ENCODE measurements around the gene FZD2. TPM values are rescaled to one million over a fixed set of nuclear protein-coding genes. Genes with fewer than 3 reads are reported as not detected.

Gene FZD2
- total and polyA plus RNA-seq, 2 of the 13 experiments (the other 11 are each of a cell fraction or from before 2014, with no cell fraction given), result 0.07 to 0.13 TPM

- TF ChIP-seq THAP9 (CRISPR knock-in tag; IDR thresholded peaks at IDR 0.05; ENCODE audit: borderline replicate concordance), result no peak
- TF ChIP-seq, protein P1, sequence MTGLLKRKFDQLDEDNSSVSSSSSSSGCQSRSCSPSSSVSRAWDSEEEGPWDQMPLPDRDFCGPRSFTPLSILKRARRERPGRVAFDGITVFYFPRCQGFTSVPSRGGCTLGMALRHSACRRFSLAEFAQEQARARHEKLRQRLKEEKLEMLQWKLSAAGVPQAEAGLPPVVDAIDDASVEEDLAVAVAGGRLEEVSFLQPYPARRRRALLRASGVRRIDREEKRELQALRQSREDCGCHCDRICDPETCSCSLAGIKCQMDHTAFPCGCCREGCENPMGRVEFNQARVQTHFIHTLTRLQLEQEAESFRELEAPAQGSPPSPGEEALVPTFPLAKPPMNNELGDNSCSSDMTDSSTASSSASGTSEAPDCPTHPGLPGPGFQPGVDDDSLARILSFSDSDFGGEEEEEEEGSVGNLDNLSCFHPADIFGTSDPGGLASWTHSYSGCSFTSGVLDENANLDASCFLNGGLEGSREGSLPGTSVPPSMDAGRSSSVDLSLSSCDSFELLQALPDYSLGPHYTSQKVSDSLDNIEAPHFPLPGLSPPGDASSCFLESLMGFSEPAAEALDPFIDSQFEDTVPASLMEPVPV (CRISPR knock-in tag; IDR thresholded peaks at IDR 0.05), result no peak
- no peak for TF ChIP-seq ZNF256 (CRISPR knock-in tag; conservative IDR thresholded peaks at IDR 0.05)
- TF ChIP-seq RFXAP (CRISPR knock-in tag; IDR thresholded peaks at IDR 0.05; ENCODE audit: borderline replicate concordance), result no peak
- no peak for TF ChIP-seq ZUFSP (CRISPR knock-in tag; IDR thresholded peaks at IDR 0.05; ENCODE audit: borderline replicate concordance)
- no peak for TF ChIP-seq ZSCAN20 (CRISPR knock-in tag; IDR thresholded peaks at IDR 0.05; ENCODE audit: borderline replicate concordance)
- no peak for TF ChIP-seq NKX3-1 (CRISPR knock-in tag; IDR thresholded peaks at IDR 0.05)
- no peak for TF ChIP-seq ZNF564 (CRISPR knock-in tag; IDR thresholded peaks at IDR 0.05)
- no peak for TF ChIP-seq REL (CRISPR knock-in tag; conservative IDR thresholded peaks at IDR 0.05)
- TF ChIP-seq HMG20B (CRISPR knock-in tag; conservative IDR thresholded peaks at IDR 0.05), result no peak
- no peak for TF ChIP-seq THYN1 (CRISPR knock-in tag; IDR thresholded peaks at IDR 0.05; ENCODE audit: borderline replicate concordance, low read depth)
- TF ChIP-seq, protein P2, sequence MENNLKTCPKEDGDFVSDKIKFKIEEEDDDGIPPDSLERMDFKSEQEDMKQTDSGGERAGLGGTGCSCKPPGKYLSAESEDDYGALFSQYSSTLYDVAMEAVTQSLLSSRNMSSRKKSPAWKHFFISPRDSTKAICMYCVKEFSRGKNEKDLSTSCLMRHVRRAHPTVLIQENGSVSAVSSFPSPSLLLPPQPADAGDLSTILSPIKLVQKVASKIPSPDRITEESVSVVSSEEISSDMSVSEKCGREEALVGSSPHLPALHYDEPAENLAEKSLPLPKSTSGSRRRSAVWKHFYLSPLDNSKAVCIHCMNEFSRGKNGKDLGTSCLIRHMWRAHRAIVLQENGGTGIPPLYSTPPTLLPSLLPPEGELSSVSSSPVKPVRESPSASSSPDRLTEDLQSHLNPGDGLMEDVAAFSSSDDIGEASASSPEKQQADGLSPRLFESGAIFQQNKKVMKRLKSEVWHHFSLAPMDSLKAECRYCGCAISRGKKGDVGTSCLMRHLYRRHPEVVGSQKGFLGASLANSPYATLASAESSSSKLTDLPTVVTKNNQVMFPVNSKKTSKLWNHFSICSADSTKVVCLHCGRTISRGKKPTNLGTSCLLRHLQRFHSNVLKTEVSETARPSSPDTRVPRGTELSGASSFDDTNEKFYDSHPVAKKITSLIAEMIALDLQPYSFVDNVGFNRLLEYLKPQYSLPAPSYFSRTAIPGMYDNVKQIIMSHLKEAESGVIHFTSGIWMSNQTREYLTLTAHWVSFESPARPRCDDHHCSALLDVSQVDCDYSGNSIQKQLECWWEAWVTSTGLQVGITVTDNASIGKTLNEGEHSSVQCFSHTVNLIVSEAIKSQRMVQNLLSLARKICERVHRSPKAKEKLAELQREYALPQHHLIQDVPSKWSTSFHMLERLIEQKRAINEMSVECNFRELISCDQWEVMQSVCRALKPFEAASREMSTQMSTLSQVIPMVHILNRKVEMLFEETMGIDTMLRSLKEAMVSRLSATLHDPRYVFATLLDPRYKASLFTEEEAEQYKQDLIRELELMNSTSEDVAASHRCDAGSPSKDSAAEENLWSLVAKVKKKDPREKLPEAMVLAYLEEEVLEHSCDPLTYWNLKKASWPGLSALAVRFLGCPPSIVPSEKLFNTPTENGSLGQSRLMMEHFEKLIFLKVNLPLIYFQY (CRISPR knock-in tag; IDR thresholded peaks at IDR 0.05; ENCODE audit: borderline replicate concordance), result no peak
- no peak for TF ChIP-seq ZNF253 (CRISPR knock-in tag; IDR thresholded peaks at IDR 0.05; ENCODE audit: borderline replicate concordance)
- no peak for TF ChIP-seq ZNF121 (CRISPR knock-in tag; IDR thresholded peaks at IDR 0.05)
- no peak for TF ChIP-seq ZNF296 (CRISPR knock-in tag; conservative IDR thresholded peaks at IDR 0.05)
- no peak for TF ChIP-seq RFXANK (CRISPR knock-in tag; IDR thresholded peaks at IDR 0.05)
- TF ChIP-seq SOX13 (IDR thresholded peaks at IDR 0.05), result no peak
- TF ChIP-seq SOX13 (CRISPR knock-in tag; conservative IDR thresholded peaks at IDR 0.05 in 1 of 2, IDR thresholded peaks at IDR 0.05 in 1 of 2), result no peak
- TF ChIP-seq ZNF841 (CRISPR knock-in tag; IDR thresholded peaks at IDR 0.05; ENCODE audit: borderline replicate concordance), result no peak
Observed at GRCh38 chr17:44607836-44608690, 50.8 kb downstream of the FZD2 start (continued).
